ENCODE results near the gene NGEF.
"Not testable (repeated sequence)": the region's sequence is repeated elsewhere in the genome, so short reads cannot be mapped to it uniquely, and the experiment has no call there.

The NGEF gene

GRCh38 chr2:233013027-233013461 is at the start of gene NGEF:
Gene NGEF, minus strand, starts transcription at chr2:233013256. Its CDS starts 38,366 bp downstream, at chr2:232974890.
- H3K27ac Mint-ChIP-seq = no peak within 1 kb of the TSS
- H3K27me3 Mint-ChIP-seq (ENCODE audit: low read depth) = peaks cover 13% of the 10 kb centered on the region
- no peaks in the 10 kb centered on the region for H3K9me3 Mint-ChIP-seq
- no peaks in the 10 kb centered on the region for H3K36me3 Mint-ChIP-seq (ENCODE audit: low read depth)
- no peaks in the 10 kb centered on the region for H3K4me1 Mint-ChIP-seq (ENCODE audit: low read depth)
- no peak within 1 kb of the TSS for H3K4me3 Mint-ChIP-seq

- Mint-ChIP-seq H3K27me3 (ENCODE audit: low read depth) (no peaks in the 10 kb centered on the region), H3K4me1 (ENCODE audit: low read depth) (peaks cover 37% of the 10 kb centered on the region), H3K9me3 (no peaks in the 10 kb centered on the region), H3K36me3 (ENCODE audit: low read depth) (peaks cover 39% of the 10 kb centered on the region), H3K27ac (peak overlapping the region; percentile 76), H3K4me3 (peak overlapping the region; percentile 98)
Measured at GRCh38 chr2:233062451-233062850, 49.4 kb upstream of the NGEF start.

GRCh38 chr2:233061591-233062450 is 48.8 kb upstream of the NGEF start:
- Mint-ChIP-seq H3K9me3 (no peaks in the 10 kb centered on the region), H3K36me3 (ENCODE audit: low read depth) (peaks cover 33% of the 10 kb centered on the region), H3K27ac (peak overlapping the region; percentile 85), H3K4me3 (peak overlapping the region; percentile 98), H3K27me3 (ENCODE audit: low read depth) (no peaks in the 10 kb centered on the region), H3K4me1 (ENCODE audit: low read depth) (peaks cover 32% of the 10 kb centered on the region)

- Mint-ChIP-seq H3K36me3 (ENCODE audit: low read depth) (peaks cover 27% of the 10 kb centered on the region), H3K27ac (peak overlapping the region; percentile 85), H3K4me3 (peak overlapping the region; percentile 98), H3K4me1 (ENCODE audit: low read depth) (peaks cover 29% of the 10 kb centered on the region), H3K9me3 (no peaks in the 10 kb centered on the region), H3K27me3 (ENCODE audit: low read depth) (no peaks in the 10 kb centered on the region)
Measured at GRCh38 chr2:233060980-233061590, 48.0 kb upstream of the NGEF start.

GRCh38 chr2:233060501-233060979 is 47.5 kb upstream of the NGEF start:
- H3K27ac Mint-ChIP-seq = peak overlapping the region; percentile 85
- no peaks in the 10 kb centered on the region for H3K27me3 Mint-ChIP-seq (ENCODE audit: low read depth)
- H3K4me3 Mint-ChIP-seq = peak overlapping the region; percentile 98
- peaks cover 24% of the 10 kb centered on the region for H3K36me3 Mint-ChIP-seq (ENCODE audit: low read depth)
- H3K9me3 Mint-ChIP-seq = no peaks in the 10 kb centered on the region
- H3K4me1 Mint-ChIP-seq (ENCODE audit: low read depth) = peaks cover 27% of the 10 kb centered on the region

GRCh38 chr2:233059797-233060500 is 46.9 kb upstream of the NGEF start, which contains the start of gene INPP5D:
Gene INPP5D, plus strand, starts transcription at chr2:233060342. Its CDS starts 137 bp downstream, at chr2:233060479.
- peaks cover 19% of the 10 kb centered on the region for H3K36me3 Mint-ChIP-seq (ENCODE audit: low read depth)
- H3K27me3 Mint-ChIP-seq (ENCODE audit: low read depth) = no peaks in the 10 kb centered on the region
- peak within 1 kb of the TSS; percentile 85 for H3K27ac Mint-ChIP-seq
- H3K9me3 Mint-ChIP-seq = no peaks in the 10 kb centered on the region
- peaks cover 27% of the 10 kb centered on the region for H3K4me1 Mint-ChIP-seq (ENCODE audit: low read depth)
- peak within 1 kb of the TSS; percentile 98 for H3K4me3 Mint-ChIP-seq

GRCh38 chr2:233059547-233059796 is 46.4 kb upstream of the NGEF start:
- Mint-ChIP-seq H3K4me3 (peak overlapping the region; percentile 98), H3K27ac (peak overlapping the region; percentile 85), H3K27me3 (ENCODE audit: low read depth) (peaks cover 3% of the 10 kb centered on the region), H3K9me3 (no peaks in the 10 kb centered on the region), H3K4me1 (ENCODE audit: low read depth) (peaks cover 22% of the 10 kb centered on the region), H3K36me3 (ENCODE audit: low read depth) (peaks cover 16% of the 10 kb centered on the region)

- Mint-ChIP-seq H3K9me3 (no peaks in the 10 kb centered on the region), H3K27ac (peak overlapping the region; percentile 80), H3K4me3 (peak overlapping the region; percentile 74), H3K36me3 (ENCODE audit: low read depth) (peaks cover 14% of the 10 kb centered on the region), H3K4me1 (ENCODE audit: low read depth) (peaks cover 21% of the 10 kb centered on the region), H3K27me3 (ENCODE audit: low read depth) (peaks cover 5% of the 10 kb centered on the region)
Measured at GRCh38 chr2:233058717-233059546, 45.9 kb upstream of the NGEF start.

GRCh38 chr2:233056961-233057605 is 44.0 kb upstream of the NGEF start:
- no peak overlapping the region for H3K27ac Mint-ChIP-seq

GRCh38 chr2:233055362-233055761 is 42.3 kb upstream of the NGEF start:
- Mint-ChIP-seq H3K4me1 (ENCODE audit: low read depth) (peaks cover 6% of the 10 kb centered on the region), H3K27me3 (ENCODE audit: low read depth) (peaks cover 22% of the 10 kb centered on the region), H3K27ac (no peak overlapping the region)

More at GRCh38 chr2:233056961-233057605, 44.0 kb upstream of the NGEF start:
- Mint-ChIP-seq H3K9me3 (no peaks in the 10 kb centered on the region), H3K27me3 (ENCODE audit: low read depth) (peaks cover 14% of the 10 kb centered on the region), H3K4me1 (ENCODE audit: low read depth) (peaks cover 7% of the 10 kb centered on the region), H3K4me3 (no peak overlapping the region), H3K36me3 (ENCODE audit: low read depth) (peaks cover 1% of the 10 kb centered on the region)

GRCh38 chr2:233053928-233054784 is 41.1 kb upstream of the NGEF start:
- Mint-ChIP-seq H3K27me3 (ENCODE audit: low read depth) (peaks cover 22% of the 10 kb centered on the region), H3K4me1 (ENCODE audit: low read depth) (peaks cover 3% of the 10 kb centered on the region), H3K4me3 (no peak overlapping the region), H3K27ac (no peak overlapping the region), H3K36me3 (ENCODE audit: low read depth) (no peaks in the 10 kb centered on the region), H3K9me3 (no peaks in the 10 kb centered on the region)

More at GRCh38 chr2:233055362-233055761, 42.3 kb upstream of the NGEF start:
- no peaks in the 10 kb centered on the region for H3K9me3 Mint-ChIP-seq
- no peaks in the 10 kb centered on the region for H3K36me3 Mint-ChIP-seq (ENCODE audit: low read depth)
- no peak overlapping the region for H3K4me3 Mint-ChIP-seq

- not testable (repeated sequence) for H3K27ac Mint-ChIP-seq; H3K4me1 Mint-ChIP-seq (ENCODE audit: low read depth); H3K9me3 Mint-ChIP-seq; H3K4me3 Mint-ChIP-seq; H3K36me3 Mint-ChIP-seq (ENCODE audit: low read depth)
- H3K27me3 Mint-ChIP-seq (ENCODE audit: low read depth) = peaks cover 29% of the 10 kb centered on the region
Measured at GRCh38 chr2:233052517-233052916, 39.5 kb upstream of the NGEF start.

Measured in T-helper 1 cell treated with Interleukin-12 subunit alpha and Interleukin-12 subunit beta and Interleukin-4 antibody, amounts not matched to agents 30 μg/mL and 1 μg/mL, for 36 hours (primary cell).